ENCODE results near the gene ABI3BP.

The ABI3BP gene

GRCh38 chr3:100765437-100765975 is 227.7 kb downstream of the ABI3BP start:
- DNase-seq, result no peak

- no peak for DNase-seq
Observed at GRCh38 chr3:100761951-100762350, 231.3 kb downstream of the ABI3BP start.

- DNase-seq, result no peak
Observed at GRCh38 chr3:100761211-100761942, 231.8 kb downstream of the ABI3BP start.

GRCh38 chr3:100760377-100760776 is 232.8 kb downstream of the ABI3BP start:
- no peak for DNase-seq

- no peak for DNase-seq
Observed at GRCh38 chr3:100759950-100760349, 233.3 kb downstream of the ABI3BP start.

GRCh38 chr3:100759159-100759558 is 234.1 kb downstream of the ABI3BP start:
- no peak for DNase-seq

GRCh38 chr3:100756441-100756840 is 236.8 kb downstream of the ABI3BP start:
- DNase-seq, result no peak

- no peak for DNase-seq
Observed at GRCh38 chr3:100754563-100755334, 238.5 kb downstream of the ABI3BP start.

GRCh38 chr3:100753846-100754245 is 239.4 kb downstream of the ABI3BP start:
- no peak for DNase-seq

GRCh38 chr3:100748967-100749366 is 244.3 kb downstream of the ABI3BP start:
- no peak for DNase-seq

- no peak for DNase-seq
Observed at GRCh38 chr3:100748220-100748619, 245.0 kb downstream of the ABI3BP start.

GRCh38 chr3:100746092-100746491 is 247.1 kb downstream of the ABI3BP start:
- DNase-seq, result no peak

GRCh38 chr3:100745617-100746016 is 247.6 kb downstream of the ABI3BP start:
- no peak for DNase-seq

GRCh38 chr3:100744671-100745070 is 248.6 kb downstream of the ABI3BP start:
- no peak for DNase-seq

GRCh38 chr3:100743535-100743934 is 249.7 kb downstream of the ABI3BP start:
- no peak for DNase-seq

GRCh38 chr3:100740207-100740606 is 253.0 kb downstream of the ABI3BP start:
- no peak for DNase-seq

- DNase-seq, result no peak
Observed at GRCh38 chr3:100737334-100737733, 255.9 kb downstream of the ABI3BP start.

GRCh38 chr3:100732435-100732834 is 260.8 kb downstream of the ABI3BP start:
- no peak for DNase-seq

- DNase-seq, result no peak
Observed at GRCh38 chr3:100730524-100730923, 262.7 kb downstream of the ABI3BP start.

GRCh38 chr3:100726706-100727105 is 266.5 kb downstream of the ABI3BP start:
- no peak for DNase-seq

GRCh38 chr3:100725935-100726513 is 267.2 kb downstream of the ABI3BP start:
- no peak for DNase-seq

- DNase-seq, result no peak
Observed at GRCh38 chr3:100720426-100720825, 272.8 kb downstream of the ABI3BP start.

GRCh38 chr3:100719136-100719535 is 274.1 kb downstream of the ABI3BP start:
- no peak for DNase-seq

All from CD4-positive, alpha-beta T cell treated with Interleukin-12 subunit alpha and Interleukin-12 subunit beta, for 1 hour (primary cell).